Esophagus muscularis mucosa (tissue), 4 donors: ENCODE measurements around the gene CD24. TPM values are rescaled to one million over a fixed set of nuclear protein-coding genes. Genes with fewer than 3 reads are reported as not detected.

ENCODE experiments used
- DNase-seq: peaks from one replicate; pipeline ENCODE4 v3.0.0-alpha.2; 2017; ENCODE audit errors: extremely low spot score
- H3K27ac ChIP-seq, 4 donors: fragments of 200-600 bp; sonication (generic); replicated peaks in 1 of 4; 1 replicate in 3 of 4; 2 replicates in 1 of 4; pipeline ENCODE4 v1.5.1; 2016 to 2019; ENCODE audit warnings: mild to moderate bottlenecking in 1 of 4
- H3K27me3 ChIP-seq, 4 donors: fragments of 200-600 bp; sonication (generic); one replicate each; pipeline versions ENCODE4 v1.5.1 to v1.6.0; 2016 to 2019
- H3K36me3 ChIP-seq, 4 donors: fragments of 200-600 bp; sonication (generic); one replicate each; pipeline ENCODE4 v1.5.1; 2016 to 2019
- H3K4me1 ChIP-seq, 4 donors: fragments of 200-600 bp; sonication (generic); one replicate each; pipeline ENCODE4 v1.5.1; 2016 to 2019
- H3K4me3 ChIP-seq, 4 donors: fragments of 200-600 bp; sonication (generic); 1 replicate in 2 of 4; 2 replicates in 2 of 4; pipeline ENCODE4 v1.5.1; 2016 to 2019; ENCODE audit warnings: mild to moderate bottlenecking in 4 of 4, moderate library complexity in 1 of 4
- H3K9me3 ChIP-seq, 4 donors: fragments of 200-600 bp; sonication (generic); 1 replicate in 3 of 4; 2 replicates in 1 of 4; pipeline ENCODE4 v1.5.1; 2016 to 2019
- CTCF ChIP-seq, 3 experiments: fragments of 200-600 bp in 2 of 3; fragments of 450-650 bp in 1 of 3; sonication (generic) in 2 of 3; IDR thresholded peaks; one replicate each; pipeline ENCODE4 v1.5.1; 2017 to 2019; ENCODE audit warnings: antibody characterized with exemption in 3 of 3, mild to moderate bottlenecking in 2 of 3, moderate library complexity in 1 of 3
- EP300 ChIP-seq: sonication (generic); formaldehyde crosslinking; IDR thresholded peaks from one replicate; pipeline ENCODE4 v1.6.1; 2017; ENCODE audit warnings: antibody characterized with exemption
- POLR2A ChIP-seq: fragments of 450-650 bp; IDR thresholded peaks from one replicate; pipeline ENCODE4 v1.6.1; 2017; ENCODE audit warnings: antibody characterized with exemption, moderate library complexity, mild to moderate bottlenecking, low read depth
- POLR2AphosphoS5 ChIP-seq, 2 donors: sonication (generic); formaldehyde crosslinking; IDR thresholded peaks; one replicate each; pipeline ENCODE4 v1.6.1; 2017; ENCODE audit warnings: antibody characterized with exemption in 2 of 2
- WGBS: methylation state at CpG from one replicate; pipeline ENCODE4 v1.1.5; 2018; 5-methylcytosine and 5-hydroxymethylcytosine counted together
- intact Hi-C: fragments of 100-400 bp; cut with DNase I; formaldehyde crosslinking; loops from one replicate; pipeline ENCODE4 v1.15.1; 2023
- total RNA-seq, 4 donors: library from RNA; depleted of rRNA; stranded (reverse); fragments of >200 nt; gene quantifications; one replicate each; pipeline versions ENCODE4 v1.1.0 to v1.2.1, GENCODE V29; 2016

The CD24 gene
- total RNA-seq, 4 donors from 2014 or later, result 1.1 to 10.4 (median 2.2) TPM

GRCh38 chr6:106981926-106982325 is 7.4 kb upstream of the CD24 start:
- no peaks in the 10 kb centered on the region for H3K36me3 ChIP-seq
- H3K4me3 ChIP-seq, result no peak overlapping the region
- peaks cover 0 to 78% (median under 1%) of the 10 kb centered on the region in 4 donors for H3K27me3 ChIP-seq
- no peak for DNase-seq
- intact Hi-C loops, result no loop called here
- no peaks in the 10 kb centered on the region for H3K9me3 ChIP-seq
- TF ChIP-seq EP300, result no peak
- peaks cover 0 to 4% (median 0%) of the 10 kb centered on the region in 4 donors for H3K4me1 ChIP-seq
- no peak overlapping the region for H3K27ac ChIP-seq
- WGBS, result 55% methylated on average over 4 of the region's 4 CpGs

GRCh38 chr6:106980926-106981325 is 6.4 kb upstream of the CD24 start:
- intact Hi-C loops, result no loop called here
- no peak for TF ChIP-seq EP300
- TF ChIP-seq POLR2A, result no peak
- no peak for TF ChIP-seq CTCF (IDR thresholded peaks at IDR 0.05)
- TF ChIP-seq POLR2AphosphoS5 (IDR thresholded peaks at IDR 0.05), result no peak

GRCh38 chr6:106979435-106979884 is 4.9 kb upstream of the CD24 start:
- Histone ChIP-seq H3K4me3 (no peak overlapping the region), H3K27ac (no peak overlapping the region), H3K27me3 (peaks cover 0 to 89% (median 13%) of the 10 kb centered on the region in 4 donors), H3K9me3 (no peaks in the 10 kb centered on the region), H3K36me3 (no peaks in the 10 kb centered on the region), H3K4me1 (peaks cover 4 to 17% (median 13%) of the 10 kb centered on the region in 4 donors)
- DNase-seq, result peak; percentile 96
- WGBS, result 1% methylated on average over 8 of the region's 8 CpGs
- intact Hi-C loops, result loop anchor here (10.0 kb wide), 1 partner anchor 535 kb away; no protein-coding TSS in a partner anchor
- TF ChIP-seq CTCF (IDR thresholded peaks at IDR 0.05), result peak; percentile 75 to 93 (median 83)
- no peak for TF ChIP-seq POLR2A

More at GRCh38 chr6:106980926-106981325, 6.4 kb upstream of the CD24 start:
- DNase-seq, result no peak
- Histone ChIP-seq H3K4me3 (no peak overlapping the region), H3K27me3 (peaks cover 0 to 87% (median 6%) of the 10 kb centered on the region in 4 donors), H3K36me3 (no peaks in the 10 kb centered on the region), H3K4me1 (peaks cover 0 to 4% (median 0%) of the 10 kb centered on the region in 4 donors), H3K27ac (no peak overlapping the region), H3K9me3 (no peaks in the 10 kb centered on the region)
- WGBS, result 96% methylated on average over 4 of the region's 4 CpGs

- H3K4me3 ChIP-seq, result no peak overlapping the region
- intact Hi-C loops, result loop anchor here (10.0 kb wide), 1 partner anchor 532 kb away; no protein-coding TSS in a partner anchor
- no peaks in the 10 kb centered on the region for H3K9me3 ChIP-seq
- peaks cover 17 to 31% (median 28%) of the 10 kb centered on the region in 4 donors for H3K4me1 ChIP-seq
- DNase-seq, result no peak
- H3K27me3 ChIP-seq, result peaks cover 0 to 91% (median 32%) of the 10 kb centered on the region in 4 donors
- no peak overlapping the region for H3K27ac ChIP-seq
- no peaks in the 10 kb centered on the region for H3K36me3 ChIP-seq
- TF ChIP-seq CTCF (IDR thresholded peaks at IDR 0.05), result no peak
- no peak for TF ChIP-seq POLR2A
- no peak for TF ChIP-seq EP300
- TF ChIP-seq POLR2AphosphoS5 (IDR thresholded peaks at IDR 0.05), result no peak
- WGBS, result 78% methylated on average over 3 of the region's 3 CpGs
Observed at GRCh38 chr6:106977246-106977645, 2.7 kb upstream of the CD24 start.

- H3K36me3 ChIP-seq, result no peaks in the 10 kb centered on the region
- WGBS, result 78% methylated on average over 5 of the region's 5 CpGs
- H3K27me3 ChIP-seq, result peaks cover 0 to 96% (median 32%) of the 10 kb centered on the region in 4 donors
- H3K4me1 ChIP-seq, result peaks cover 17 to 31% (median 28%) of the 10 kb centered on the region in 4 donors
- H3K9me3 ChIP-seq, result no peaks in the 10 kb centered on the region
- H3K4me3 ChIP-seq, result no peak overlapping the region
- TF ChIP-seq POLR2AphosphoS5 (IDR thresholded peaks at IDR 0.05), result no peak
- no peak for TF ChIP-seq POLR2A
- no peak for TF ChIP-seq EP300
- no peak for TF ChIP-seq CTCF (IDR thresholded peaks at IDR 0.05)
- intact Hi-C loops, result loop anchor here (10.0 kb wide), 1 partner anchor 531 kb away; no protein-coding TSS in a partner anchor
- H3K27ac ChIP-seq, result no peak overlapping the region
- DNase-seq, result no peak
Observed at GRCh38 chr6:106976270-106976669, 1.7 kb upstream of the CD24 start.
